Measurements from ENCODE around the gene MORN4.
A peak's percentile ranks its signal among the peaks of the same experiment; 100 is the strongest.

The MORN4 gene

GRCh38 chr10:97632949-97633884 lies at the start of gene MORN4:
Gene MORN4, minus strand, starts transcription at chr10:97633500. Its CDS starts 13,847 bp downstream, at chr10:97619653.
- peak within 1 kb of the TSS; percentile 95 for H3K4me3 ChIP-seq (ENCODE audit: low read depth, low read length)
- DNase-seq (ENCODE audit: low read depth) = peak; percentile 92
- TF ChIP-seq CTCF (conservative IDR thresholded peaks at IDR 0.05; ENCODE audit: low read depth, low read length) = no peak

- DNase-seq (ENCODE audit: low read depth) = no peak
- no peak overlapping the region for H3K4me3 ChIP-seq (ENCODE audit: low read depth, low read length)
- no peak for TF ChIP-seq CTCF (conservative IDR thresholded peaks at IDR 0.05; ENCODE audit: low read depth, low read length)
Observed at GRCh38 chr10:97682042-97682441, 48.7 kb upstream of the MORN4 start.

GRCh38 chr10:97679594-97679993 lies 46.3 kb upstream of the MORN4 start:
- TF ChIP-seq CTCF (conservative IDR thresholded peaks at IDR 0.05; ENCODE audit: low read depth, low read length) = no peak
- no peak overlapping the region for H3K4me3 ChIP-seq (ENCODE audit: low read depth, low read length)
- no peak for DNase-seq (ENCODE audit: low read depth)

- DNase-seq (ENCODE audit: low read depth) = peak; percentile 63
- TF ChIP-seq CTCF (conservative IDR thresholded peaks at IDR 0.05; ENCODE audit: low read depth, low read length) = peak; percentile 76
- no peak overlapping the region for H3K4me3 ChIP-seq (ENCODE audit: low read depth, low read length)
Observed at GRCh38 chr10:97676770-97677581, 43.7 kb upstream of the MORN4 start.

- DNase-seq (ENCODE audit: low read depth) = no peak
- H3K4me3 ChIP-seq (ENCODE audit: low read depth, low read length) = no peak overlapping the region
- no peak for TF ChIP-seq CTCF (conservative IDR thresholded peaks at IDR 0.05; ENCODE audit: low read depth, low read length)
Observed at GRCh38 chr10:97675222-97675621, 41.9 kb upstream of the MORN4 start.

DNA sequence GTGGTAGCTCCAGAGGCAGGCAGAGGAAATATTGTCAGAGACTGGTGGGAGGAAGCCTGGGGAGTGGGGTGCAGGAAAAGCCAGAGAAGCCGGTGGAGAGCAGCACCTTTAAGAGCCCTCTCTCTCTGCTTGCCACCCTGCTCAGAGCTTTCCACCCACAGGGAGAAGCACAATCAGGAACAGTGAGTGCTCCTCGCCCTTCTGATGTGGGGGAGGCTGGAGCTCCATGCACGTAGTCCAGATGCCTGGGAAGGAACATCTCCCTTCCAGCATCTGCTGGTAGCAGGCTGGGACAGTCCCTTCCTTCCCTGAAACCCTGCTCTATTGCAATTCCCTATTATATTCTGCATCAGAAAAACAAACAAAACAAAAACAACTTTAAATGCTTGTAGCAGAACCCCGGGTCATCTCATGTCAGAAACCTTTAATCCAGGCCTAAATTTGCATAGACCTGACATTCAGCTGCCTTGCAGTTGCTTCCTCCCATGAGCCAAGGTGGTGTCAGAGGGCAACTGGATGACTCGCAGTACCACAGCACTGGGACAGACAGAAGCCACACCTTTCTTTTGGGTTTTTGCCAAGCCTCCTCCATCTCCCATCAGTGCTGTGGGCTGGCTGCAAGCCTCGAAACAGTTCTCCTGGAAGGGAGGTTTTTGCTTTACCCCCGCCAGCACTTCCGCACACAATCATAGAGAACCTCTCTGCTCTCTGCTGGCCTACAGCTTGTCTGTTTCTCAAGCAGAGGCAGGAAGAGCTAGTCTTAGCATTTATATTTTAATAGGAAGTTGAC lies 40.6 kb upstream of the MORN4 start:
- DNase-seq (ENCODE audit: low read depth) = peak; percentile 76

More for the DNA sequence above, 40.6 kb upstream of the MORN4 start:
- no peak for TF ChIP-seq CTCF (conservative IDR thresholded peaks at IDR 0.05; ENCODE audit: low read depth, low read length)
- no peak overlapping the region for H3K4me3 ChIP-seq (ENCODE audit: low read depth, low read length)
